ENCODE data around the gene CNTROB. TPM values are rescaled to one million over a fixed set of nuclear protein-coding genes. Genes with fewer than 3 reads are reported as not detected.

Gene CNTROB
- total RNA-seq, 1 experiment from 2014 or later = 30.1 TPM

DNA sequence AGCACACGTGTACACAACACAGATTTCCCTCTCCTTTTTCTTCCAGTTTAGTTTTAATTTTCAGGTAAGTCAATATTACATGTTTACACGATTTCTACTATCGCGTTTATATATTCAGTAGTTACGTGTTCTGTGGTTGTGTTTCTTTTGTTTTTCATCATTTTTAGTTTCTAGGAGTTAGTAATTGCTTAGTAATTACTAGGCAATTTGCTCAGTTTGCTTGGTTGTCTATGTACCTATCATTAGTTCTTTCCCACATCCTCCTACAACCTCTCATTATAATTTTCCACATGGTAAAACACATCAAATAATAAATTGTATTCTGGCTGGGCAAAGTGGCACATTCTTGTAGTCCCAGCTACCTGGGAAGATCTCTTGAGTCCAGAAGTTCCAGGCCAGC lies 45.8 kb downstream of the CNTROB start:
- H2AFZ ChIP-seq (ENCODE audit: low read length) = no peak overlapping the region
- H2BK12ac ChIP-seq (ENCODE audit: insufficient read length, low read depth, low read length) = no peak overlapping the region
- no peak overlapping the region for H3K9ac ChIP-seq (ENCODE audit: extremely low read depth, insufficient read length, low read length)
- H4K8ac ChIP-seq (replicated peaks; ENCODE audit: insufficient read length, low read depth, low read length) = no peak overlapping the region
- no peaks in the 10 kb centered on the region for H3K79me1 ChIP-seq (ENCODE audit: insufficient read depth, low read depth, low read length, poor library complexity, severe bottlenecking)
- H3K4me3 Mint-ChIP-seq = no peak overlapping the region
- H2BK120ac ChIP-seq (ENCODE audit: low read depth, low read length, poor library complexity, severe bottlenecking) = no peak overlapping the region
- H2AK5ac ChIP-seq (ENCODE audit: insufficient read length, low read length) = no peak overlapping the region
- no peak overlapping the region for H2BK5ac ChIP-seq (ENCODE audit: insufficient read length, low read length)
- no peak overlapping the region for H3K4ac ChIP-seq (ENCODE audit: low read depth, low read length)
- H3K9me3 ChIP-seq (ENCODE audit: control insufficient read depth, low read depth, low read length) = no peaks in the 10 kb centered on the region
- no peak overlapping the region for H2BK20ac ChIP-seq (ENCODE audit: low read depth, low read length, poor library complexity, severe bottlenecking)
- H3K4me1 Mint-ChIP-seq = no peaks in the 10 kb centered on the region
- H3K27me3 Mint-ChIP-seq (ENCODE audit: low read depth) = peaks cover 15% of the 10 kb centered on the region
- no peak overlapping the region for H3K56ac ChIP-seq (ENCODE audit: insufficient read length, low read depth, low read length)
- H4K5ac ChIP-seq (ENCODE audit: insufficient read length, low read depth, low read length) = no peak overlapping the region
- no peak overlapping the region for H3T11ph ChIP-seq (ENCODE audit: low read length)
- no peak overlapping the region for H3K27ac Mint-ChIP-seq
- no peak overlapping the region for H4K91ac ChIP-seq (ENCODE audit: insufficient read length, low read depth, low read length)
- H3K23ac ChIP-seq (ENCODE audit: insufficient read length, low read depth, low read length) = no peak overlapping the region
- no peaks in the 10 kb centered on the region for H3K27me3 ChIP-seq (ENCODE audit: insufficient read depth, low read length)
- TF ChIP-seq, protein P1, sequence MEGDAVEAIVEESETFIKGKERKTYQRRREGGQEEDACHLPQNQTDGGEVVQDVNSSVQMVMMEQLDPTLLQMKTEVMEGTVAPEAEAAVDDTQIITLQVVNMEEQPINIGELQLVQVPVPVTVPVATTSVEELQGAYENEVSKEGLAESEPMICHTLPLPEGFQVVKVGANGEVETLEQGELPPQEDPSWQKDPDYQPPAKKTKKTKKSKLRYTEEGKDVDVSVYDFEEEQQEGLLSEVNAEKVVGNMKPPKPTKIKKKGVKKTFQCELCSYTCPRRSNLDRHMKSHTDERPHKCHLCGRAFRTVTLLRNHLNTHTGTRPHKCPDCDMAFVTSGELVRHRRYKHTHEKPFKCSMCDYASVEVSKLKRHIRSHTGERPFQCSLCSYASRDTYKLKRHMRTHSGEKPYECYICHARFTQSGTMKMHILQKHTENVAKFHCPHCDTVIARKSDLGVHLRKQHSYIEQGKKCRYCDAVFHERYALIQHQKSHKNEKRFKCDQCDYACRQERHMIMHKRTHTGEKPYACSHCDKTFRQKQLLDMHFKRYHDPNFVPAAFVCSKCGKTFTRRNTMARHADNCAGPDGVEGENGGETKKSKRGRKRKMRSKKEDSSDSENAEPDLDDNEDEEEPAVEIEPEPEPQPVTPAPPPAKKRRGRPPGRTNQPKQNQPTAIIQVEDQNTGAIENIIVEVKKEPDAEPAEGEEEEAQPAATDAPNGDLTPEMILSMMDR (conservative IDR thresholded peaks at IDR 0.05) = no peak
- no peaks in the 10 kb centered on the region for H4K20me1 ChIP-seq (ENCODE audit: control insufficient read depth, insufficient read depth, insufficient read length)
- H3K4me2 ChIP-seq (ENCODE audit: insufficient read depth, insufficient read length, low read length) = no peak overlapping the region
- H3K36me3 Mint-ChIP-seq (ENCODE audit: insufficient read depth in 1 of 3, low read depth in 3 of 3) = no peaks in the 10 kb centered on the region; a peak in 2 of 7 replicates
- H3K14ac ChIP-seq (ENCODE audit: insufficient read depth, low read length) = no peak overlapping the region
- H2BK15ac ChIP-seq (ENCODE audit: low read depth, low read length) = no peak overlapping the region
- H3K23me2 ChIP-seq (ENCODE audit: insufficient read length, low read depth, low read length, poor library complexity, severe bottlenecking) = no peaks in the 10 kb centered on the region
- H3K79me2 ChIP-seq (ENCODE audit: insufficient read depth, low read length) = no peaks in the 10 kb centered on the region
- H3K4me1 ChIP-seq (ENCODE audit: insufficient read depth, low read length) = no peaks in the 10 kb centered on the region
- peaks cover 12 to 16% of the 10 kb centered on the region in 2 experiments for H3K9me3 Mint-ChIP-seq
- H3K27ac ChIP-seq (ENCODE audit: insufficient read length, low read depth, low read length) = no peak overlapping the region
- no peak overlapping the region for H3K18ac ChIP-seq (ENCODE audit: insufficient read length, low read depth, low read length)
- no CpG with 5 or more reads among the region's 5 CpGs for WGBS (ENCODE audit: extremely low coverage, insufficient read length, low lambda C conversion rate)
- DNase-seq = no peak

Measured in H9 (cell line).